Spleen (tissue), 11 donors: Measurements from ENCODE around the gene EDN2. TPM values are rescaled to one million over a fixed set of nuclear protein-coding genes. Genes with fewer than 3 reads are reported as not detected.

Experiments used
- DNase-seq: peaks from one replicate; pipeline ENCODE4 v3.0.0-alpha.2; 2020
- H3K27ac ChIP-seq, 8 donors: fragments of 200-600 bp; sonication (generic) in 7 of 8; 1 replicate in 4 of 8; 2 replicates in 4 of 8; pipeline versions ENCODE4 v1.5.0 to v1.8.0; 2016 to 2021; ENCODE audit warnings: inconsistent platforms in 4 of 8, mild to moderate bottlenecking in 4 of 8, moderate library complexity in 1 of 8
- H3K27me3 ChIP-seq, 7 donors: fragments of 200-600 bp; sonication (generic) in 6 of 7; replicated peaks in 1 of 7; 1 replicate in 4 of 7; 2 replicates in 3 of 7; pipeline versions ENCODE4 v1.5.0 to v1.8.0; 2016 to 2021; ENCODE audit warnings: inconsistent platforms in 3 of 7, mild to moderate bottlenecking in 1 of 7
- H3K36me3 ChIP-seq, 6 donors: fragments of 200-600 bp; sonication (generic) in 5 of 6; 1 replicate in 4 of 6; 2 replicates in 2 of 6; pipeline versions ENCODE4 v1.5.0 to v1.8.0; 2016 to 2021; ENCODE audit warnings: inconsistent platforms in 2 of 6
- H3K4me1 ChIP-seq, 6 donors: fragments of 200-600 bp; sonication (generic) in 5 of 6; 1 replicate in 3 of 6; 2 replicates in 3 of 6; pipeline versions ENCODE4 v1.5.0 to v1.8.0; 2016 to 2021; ENCODE audit warnings: inconsistent platforms in 3 of 6
- H3K4me3 ChIP-seq, 8 donors: fragments of 200-600 bp; sonication (generic) in 7 of 8; 1 replicate in 4 of 8; 2 replicates in 4 of 8; pipeline versions ENCODE4 v1.5.0 to v1.8.0; 2016 to 2021; ENCODE audit warnings: inconsistent platforms in 4 of 8, mild to moderate bottlenecking in 4 of 8, moderate library complexity in 2 of 8
- H3K9me3 ChIP-seq, 8 donors: fragments of 200-600 bp; sonication (generic) in 7 of 8; 1 replicate in 4 of 8; 2 replicates in 4 of 8; pipeline versions ENCODE4 v1.5.0 to v1.8.0; 2016 to 2021; ENCODE audit warnings: inconsistent platforms in 4 of 8
- POLR2A ChIP-seq, 3 donors: fragments of 450-650 bp; IDR thresholded peaks; one replicate each; pipeline ENCODE4 v1.5.1; 2017; ENCODE audit warnings: antibody characterized with exemption in 3 of 3, mild to moderate bottlenecking in 1 of 3
- POLR2AphosphoS5 ChIP-seq, 3 donors: sonication (generic); formaldehyde crosslinking; IDR thresholded peaks; one replicate each; pipeline ENCODE4 v1.5.1; 2017; ENCODE audit warnings: antibody characterized with exemption in 3 of 3
- WGBS, 5 donors: extraction: QIAGEN DNeasy Blood & Tissue Kit in 3 of 5; methylation state at CpG; one replicate each; pipeline versions ENCODE4 v1.1.5 to v1.1.7; 2013 to 2018; 5-methylcytosine and 5-hydroxymethylcytosine counted together
- intact Hi-C: fragments of 100-400 bp; cut with DNase I; formaldehyde crosslinking; loops from one replicate; pipeline ENCODE4 v1.15.0; 2023; ENCODE audit warnings: low total_unique reads
- polyA plus RNA-seq, 3 donors: library from polyadenylated mRNA; stranded (reverse); fragments of 200-250 nt; gene quantifications; one replicate each; pipeline ENCODE4 v1.2.1, GENCODE V29; 2013
- total RNA-seq, 7 donors: library from RNA; depleted of rRNA in 3 of 7; stranded (reverse); fragments of >200 nt in 3 of 7; fragmentation: NEBNext Ultra II Directional in 4 of 7; extraction: Animal tissue kit (Norgen Biotek cat#: 25700) in 4 of 7; gene quantifications; one replicate each; pipeline versions ENCODE4 v1.1.0 to v1.2.1, GENCODE V29; 2016 to 2021
- TF ChIP-seq, protein P1 (sequence below), 11 experiments: fragments of 200-600 bp in 7 of 11; fragments of 450-650 bp in 4 of 11; sonication (generic) in 4 of 11; IDR thresholded peaks in 8 of 11; conservative IDR thresholded peaks in 3 of 11; 1 replicate in 7 of 11; 2 replicates in 4 of 11; pipeline versions ENCODE4 v1.4.0 to v1.8.0; 2016 to 2021; ENCODE audit warnings: antibody characterized with exemption in 11 of 11, inconsistent platforms in 4 of 11, mild to moderate bottlenecking in 1 of 11
- donor health status: healthy with polysubstance abuse.
- donor health status: DM: no; HTN: no; CAD: no; lungs with moderate emphysema.
- donor health status: DM: no; HTN: no; CAD: no.
- donor health status: Bipolar disorder and iron deficiency.
- donor health status: healthy.
- donor health status: DM: no; HTN: no; CAD: no.
- donor health status: DM: yes; HTN: yes; CAD: no.

Gene EDN2
- total and polyA plus RNA-seq, 10 donors, result not detected

DNA sequence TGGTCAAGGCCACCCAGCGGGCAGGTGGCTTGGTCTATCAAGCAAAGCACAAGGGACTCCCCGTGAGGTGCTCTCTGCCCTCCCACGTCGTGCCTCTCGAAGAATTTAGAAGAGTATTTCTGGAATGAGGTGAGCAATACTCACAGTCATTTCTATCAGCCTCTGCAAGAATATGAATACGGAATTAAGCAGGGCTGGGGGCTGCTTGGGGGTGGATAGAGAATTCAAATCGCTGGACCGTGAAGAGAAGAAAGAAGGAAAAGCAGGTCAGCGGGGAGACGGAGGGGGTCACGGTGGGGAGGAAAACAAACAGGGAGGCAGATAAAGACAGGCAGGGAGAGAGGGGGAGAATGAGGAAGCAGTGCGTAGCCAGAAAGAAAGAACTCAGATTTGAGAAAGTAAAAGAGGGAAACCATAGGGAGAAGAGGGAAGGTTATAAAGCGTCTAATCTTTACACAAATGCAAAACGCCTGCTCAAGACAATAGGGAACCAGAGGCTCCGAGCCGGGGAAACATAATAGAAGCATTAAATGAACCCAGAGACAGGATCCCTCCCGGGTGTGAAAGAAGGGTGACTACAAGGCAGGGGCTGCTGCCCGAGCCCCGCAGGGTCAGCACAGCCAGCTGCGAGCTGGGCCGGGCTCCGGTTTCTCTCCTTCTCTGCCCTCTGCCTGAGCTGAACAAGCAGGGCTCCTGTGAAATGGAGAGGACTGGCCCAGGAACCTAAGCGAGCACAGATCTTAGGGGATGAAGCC lies 2.1 kb upstream of the EDN2 start:
- intact Hi-C loops, result no loop called here
- peaks cover 10 to 37% (median 23%) of the 10 kb centered on the region in 6 donors for H3K4me1 ChIP-seq
- H3K4me3 ChIP-seq, result no peak overlapping the region
- H3K27me3 ChIP-seq, result peaks cover 0 to 44% (median 0%) of the 10 kb centered on the region in 7 donors
- TF ChIP-seq, protein P1, sequence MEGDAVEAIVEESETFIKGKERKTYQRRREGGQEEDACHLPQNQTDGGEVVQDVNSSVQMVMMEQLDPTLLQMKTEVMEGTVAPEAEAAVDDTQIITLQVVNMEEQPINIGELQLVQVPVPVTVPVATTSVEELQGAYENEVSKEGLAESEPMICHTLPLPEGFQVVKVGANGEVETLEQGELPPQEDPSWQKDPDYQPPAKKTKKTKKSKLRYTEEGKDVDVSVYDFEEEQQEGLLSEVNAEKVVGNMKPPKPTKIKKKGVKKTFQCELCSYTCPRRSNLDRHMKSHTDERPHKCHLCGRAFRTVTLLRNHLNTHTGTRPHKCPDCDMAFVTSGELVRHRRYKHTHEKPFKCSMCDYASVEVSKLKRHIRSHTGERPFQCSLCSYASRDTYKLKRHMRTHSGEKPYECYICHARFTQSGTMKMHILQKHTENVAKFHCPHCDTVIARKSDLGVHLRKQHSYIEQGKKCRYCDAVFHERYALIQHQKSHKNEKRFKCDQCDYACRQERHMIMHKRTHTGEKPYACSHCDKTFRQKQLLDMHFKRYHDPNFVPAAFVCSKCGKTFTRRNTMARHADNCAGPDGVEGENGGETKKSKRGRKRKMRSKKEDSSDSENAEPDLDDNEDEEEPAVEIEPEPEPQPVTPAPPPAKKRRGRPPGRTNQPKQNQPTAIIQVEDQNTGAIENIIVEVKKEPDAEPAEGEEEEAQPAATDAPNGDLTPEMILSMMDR (IDR thresholded peaks at IDR 0.05 in 8 of 11, conservative IDR thresholded peaks at IDR 0.05 in 3 of 11), result no peak
- TF ChIP-seq POLR2A (IDR thresholded peaks at IDR 0.05), result no peak
- TF ChIP-seq POLR2AphosphoS5 (IDR thresholded peaks at IDR 0.05), result no peak
- H3K9me3 ChIP-seq, result no peaks in the 10 kb centered on the region
- H3K27ac ChIP-seq, result no peak overlapping the region
- 27 to 34% (median 29%) methylated on average over 23 of the region's 23 CpGs for WGBS, 5 donors
- no peaks in the 10 kb centered on the region for H3K36me3 ChIP-seq
- peak; percentile 55 for DNase-seq

DNA sequence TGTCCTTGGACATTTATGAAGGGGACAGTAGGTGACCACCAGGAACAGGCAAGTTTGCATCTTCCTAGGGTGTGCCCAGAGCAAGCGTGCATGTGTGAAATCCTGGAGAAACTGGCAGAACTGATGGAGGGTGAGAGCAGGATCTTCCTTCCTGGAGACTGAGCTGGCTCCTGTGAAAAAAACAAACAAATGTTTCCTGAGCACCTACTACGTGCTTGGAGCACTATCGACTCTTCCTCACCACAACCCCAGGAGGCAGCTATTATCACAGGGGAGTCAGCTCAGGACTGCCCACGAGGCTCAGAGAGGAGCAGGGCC lies 1.5 kb upstream of the EDN2 start:
- Histone ChIP-seq H3K27me3 (peaks cover 0 to 44% (median 0%) of the 10 kb centered on the region in 7 donors), H3K36me3 (no peaks in the 10 kb centered on the region), H3K9me3 (no peaks in the 10 kb centered on the region), H3K27ac (peak overlapping the region in 1 of 8 donors; percentile 54), H3K4me3 (no peak overlapping the region), H3K4me1 (peaks cover 10 to 37% (median 23%) of the 10 kb centered on the region in 6 donors)
- TF ChIP-seq POLR2A (IDR thresholded peaks at IDR 0.05) (no peak), POLR2AphosphoS5 (IDR thresholded peaks at IDR 0.05) (no peak)
- TF ChIP-seq, protein P1 (IDR thresholded peaks at IDR 0.05 in 8 of 11, conservative IDR thresholded peaks at IDR 0.05 in 3 of 11), result no peak
- no peak for DNase-seq
- intact Hi-C loops, result no loop called here
- WGBS, 5 donors, result 41 to 61% (median 55%) methylated on average over 4 of the region's 4 CpGs

DNA sequence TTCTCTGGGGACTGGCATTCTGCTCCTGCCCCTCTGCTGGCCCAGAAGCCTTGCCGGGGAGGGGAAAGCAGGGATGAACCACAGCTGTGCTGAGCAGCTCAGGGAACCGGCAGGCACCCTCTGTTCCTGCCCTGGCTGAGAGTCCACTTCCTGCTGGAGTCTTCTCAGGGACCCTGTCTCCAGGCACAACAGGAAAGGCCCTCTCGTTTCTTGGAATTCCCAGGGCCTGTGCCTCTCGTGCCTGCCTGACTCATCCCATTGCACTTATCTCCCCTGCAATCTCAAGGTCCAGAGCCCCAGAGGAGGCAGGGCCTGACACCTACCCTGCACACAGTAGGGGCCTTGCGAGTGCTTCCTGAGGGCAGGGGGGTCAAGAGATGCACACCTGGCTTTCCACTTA lies 1.1 kb upstream of the EDN2 start:
- peaks cover 10 to 37% (median 23%) of the 10 kb centered on the region in 6 donors for H3K4me1 ChIP-seq
- H3K27ac ChIP-seq, result peak overlapping the region in 1 of 8 donors; percentile 54
- H3K9me3 ChIP-seq, result no peaks in the 10 kb centered on the region
- no peaks in the 10 kb centered on the region for H3K36me3 ChIP-seq
- intact Hi-C loops, result no loop called here
- DNase-seq, result peak; percentile 67
- WGBS, 5 donors, result 39 to 49% (median 47%) methylated on average over 3 to 5 of the region's 5 CpGs
- TF ChIP-seq POLR2AphosphoS5 (IDR thresholded peaks at IDR 0.05) (peak in 2 of 3 donors; percentile 30 to 33), POLR2A (IDR thresholded peaks at IDR 0.05) (no peak)
- TF ChIP-seq, protein P1 (IDR thresholded peaks at IDR 0.05 in 8 of 11, conservative IDR thresholded peaks at IDR 0.05 in 3 of 11), result no peak
- H3K27me3 ChIP-seq, result peaks cover 0 to 44% (median 0%) of the 10 kb centered on the region in 7 donors
- no peak overlapping the region for H3K4me3 ChIP-seq

DNA sequence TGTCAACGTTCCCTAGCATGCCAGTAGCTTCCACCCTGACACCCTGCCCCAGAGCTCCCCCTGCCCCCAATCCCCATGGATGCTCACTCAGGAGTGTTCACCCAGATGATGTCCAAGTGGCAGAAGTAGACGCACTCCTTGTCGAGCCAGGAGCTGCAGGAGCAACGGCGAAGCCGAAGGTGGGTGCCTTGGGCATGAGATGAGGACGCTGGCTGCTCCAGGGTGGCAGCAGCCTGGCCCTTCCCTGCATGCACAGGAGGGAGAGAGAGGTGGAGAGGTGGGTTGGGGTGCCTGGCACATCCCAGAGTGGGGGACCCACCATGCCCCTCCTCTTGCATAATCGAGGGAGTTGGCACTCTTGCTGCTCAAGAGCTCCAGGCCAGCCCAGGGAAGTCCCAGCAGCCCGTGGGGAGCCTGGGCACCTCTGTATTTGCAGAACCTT lies 502 bp downstream of the EDN2 start:
- intact Hi-C loops, result no loop called here
- DNase-seq, result peak; percentile 25
- no peak overlapping the region for H3K4me3 ChIP-seq
- H3K9me3 ChIP-seq, result no peaks in the 10 kb centered on the region
- no peak for TF ChIP-seq POLR2A (IDR thresholded peaks at IDR 0.05)
- TF ChIP-seq, protein P1 (IDR thresholded peaks at IDR 0.05 in 8 of 11, conservative IDR thresholded peaks at IDR 0.05 in 3 of 11), result no peak
- TF ChIP-seq POLR2AphosphoS5 (IDR thresholded peaks at IDR 0.05), result no peak
- H3K36me3 ChIP-seq, result no peaks in the 10 kb centered on the region
- WGBS, 5 donors, result 66 to 80% (median 73%) methylated on average over 8 to 9 of the region's 9 CpGs
- H3K27ac ChIP-seq, result no peak overlapping the region
- H3K4me1 ChIP-seq, result peaks cover 10 to 43% (median 23%) of the 10 kb centered on the region in 6 donors
- H3K27me3 ChIP-seq, result peaks cover 0 to 44% (median 0%) of the 10 kb centered on the region in 7 donors
